Mesodermal cell (in vitro differentiated cells): ENCODE measurements around the gene CHI3L2.

Experiments
- H3K27ac ChIP-seq: 2 replicates; pipeline ENCODE4 v1.7.0; 2013; ENCODE audit warnings: mild to moderate bottlenecking, low read depth, low read length, moderate library complexity; ENCODE audit not compliant: severe bottlenecking
- H3K36me3 ChIP-seq: 2 replicates; pipeline ENCODE4 v1.7.1; 2013; ENCODE audit warnings: mild to moderate bottlenecking, low read length, moderate library complexity; ENCODE audit not compliant: control insufficient read depth, insufficient read depth
- H3K4me1 ChIP-seq: one replicate; pipeline ENCODE4 v1.7.1; 2013; ENCODE audit warnings: mild to moderate bottlenecking, low read length; ENCODE audit not compliant: insufficient read depth, control insufficient read depth, poor library complexity, severe bottlenecking
- H3K4me3 ChIP-seq: 2 replicates; pipeline ENCODE4 v1.7.0; 2013; ENCODE audit warnings: low read length, control low read depth, mild to moderate bottlenecking; ENCODE audit not compliant: insufficient read depth, poor library complexity, severe bottlenecking; ENCODE audit errors: extremely low read depth
- H3K9me3 ChIP-seq: 2 replicates; pipeline ENCODE4 v1.7.1; 2013; ENCODE audit warnings: mild to moderate bottlenecking, low read length, moderate library complexity; ENCODE audit not compliant: control insufficient read depth
- WGBS, 2 experiments: methylation state at CpG; one replicate each; pipeline ENCODE4 v1.1.5; 2013; ENCODE audit warnings: missing lambda C conversion rate in 2 of 2; ENCODE audit not compliant: insufficient coverage in 2 of 2; 5-methylcytosine and 5-hydroxymethylcytosine counted together

CHI3L2 gene

GRCh38 chr1:111202707-111203623 lies 24.5 kb upstream of the CHI3L2 start:
- H3K9me3 ChIP-seq, result no peaks in the 10 kb centered on the region
- H3K36me3 ChIP-seq, result no peaks in the 10 kb centered on the region
- H3K4me3 ChIP-seq, result no peak overlapping the region
- peaks cover 5% of the 10 kb centered on the region for H3K4me1 ChIP-seq
- no peak overlapping the region for H3K27ac ChIP-seq
- WGBS, 2 experiments, result 90 to 100% methylated on average over 1 to 3 of the region's 4 CpGs

- H3K4me1 ChIP-seq, result peaks cover 5% of the 10 kb centered on the region
- 96 to 97% methylated on average over 17 to 36 of the region's 41 CpGs for WGBS, 2 experiments
- no peak overlapping the region for H3K27ac ChIP-seq
- no peaks in the 10 kb centered on the region for H3K9me3 ChIP-seq
- H3K4me3 ChIP-seq, result no peak overlapping the region
- H3K36me3 ChIP-seq, result no peaks in the 10 kb centered on the region
Measured at GRCh38 chr1:111203681-111204200, 23.8 kb upstream of the CHI3L2 start.

DNA sequence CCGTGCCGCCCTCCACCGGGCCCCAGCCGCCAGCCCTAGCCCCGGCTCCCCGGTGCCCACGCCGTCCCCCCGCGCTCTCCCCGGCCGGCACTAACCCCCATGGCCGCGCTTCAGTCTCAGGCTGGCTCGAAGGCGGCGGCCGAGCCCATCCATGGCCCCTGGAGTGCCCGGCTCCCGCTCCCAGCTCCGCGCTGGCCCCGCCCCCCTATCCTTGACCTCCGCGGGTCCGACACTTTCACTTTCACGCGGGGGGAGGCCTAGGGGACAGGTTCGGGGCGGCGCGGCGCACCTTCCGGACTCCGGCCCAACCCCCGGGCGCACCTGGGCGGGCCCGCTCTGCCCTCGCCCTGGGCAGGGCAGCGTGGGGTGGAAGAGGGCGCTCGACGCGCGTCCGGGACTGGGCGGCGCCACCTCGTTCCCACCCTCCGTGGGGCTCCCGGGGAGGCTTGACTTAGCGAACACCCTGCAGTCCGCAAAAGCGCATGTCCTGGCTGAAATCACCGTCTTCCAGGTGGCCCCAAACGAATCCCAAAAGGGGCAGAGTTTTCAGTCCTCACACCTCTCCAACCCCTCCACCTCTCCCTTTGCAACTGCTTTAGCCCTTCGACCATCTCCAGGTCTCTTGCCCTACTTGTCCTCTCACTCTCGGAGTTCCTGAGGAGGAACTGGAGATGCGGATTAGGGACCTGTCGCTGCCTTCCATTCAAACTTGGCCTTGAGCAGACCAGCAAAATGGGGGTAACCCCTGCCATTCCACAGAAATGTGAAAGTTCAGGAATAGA lies 23.1 kb upstream of the CHI3L2 start:
- H3K27ac ChIP-seq, result no peak overlapping the region
- H3K4me3 ChIP-seq, result no peak overlapping the region
- no peaks in the 10 kb centered on the region for H3K36me3 ChIP-seq
- WGBS, 2 experiments, result 95 to 98% methylated on average over 47 to 61 of the region's 61 CpGs
- no peaks in the 10 kb centered on the region for H3K9me3 ChIP-seq
- peaks cover 5% of the 10 kb centered on the region for H3K4me1 ChIP-seq

DNA sequence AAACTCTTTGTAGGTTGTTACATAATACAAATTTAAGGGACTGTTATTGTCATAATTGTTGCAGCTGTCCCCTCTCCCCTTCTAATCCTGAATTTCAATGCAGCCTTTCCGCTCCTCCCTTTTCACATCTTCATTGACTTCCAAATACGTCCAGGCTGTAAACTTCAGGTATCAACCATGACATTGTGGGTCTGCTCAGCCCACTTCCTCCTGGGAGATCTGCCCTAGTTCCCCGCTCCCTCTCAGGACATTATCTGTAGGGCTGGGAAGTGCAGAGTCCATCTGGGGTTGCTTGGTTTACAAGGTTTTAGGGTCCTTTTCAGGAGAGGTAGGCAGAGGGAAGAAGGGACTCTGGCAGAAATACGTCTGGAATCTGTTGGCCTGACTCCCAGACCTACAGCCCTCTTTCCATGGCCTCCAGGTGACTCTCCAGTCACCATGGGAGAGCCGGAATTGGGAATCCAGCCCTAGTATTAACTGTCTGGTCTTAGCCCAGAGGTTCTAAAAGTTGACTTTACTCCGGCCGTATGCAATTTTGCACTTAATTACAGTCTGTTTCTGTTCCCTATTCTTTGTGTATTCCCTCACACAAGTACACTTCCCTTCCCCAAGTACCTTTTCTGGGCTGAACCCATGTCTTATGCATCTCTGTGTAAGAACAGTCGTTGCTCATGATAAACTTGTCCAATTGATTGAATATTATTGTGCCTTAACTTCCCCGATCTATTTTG lies 22.4 kb upstream of the CHI3L2 start:
- Histone ChIP-seq H3K27ac (no peak overlapping the region), H3K4me1 (peaks cover 5% of the 10 kb centered on the region), H3K4me3 (no peak overlapping the region), H3K9me3 (no peaks in the 10 kb centered on the region), H3K36me3 (no peaks in the 10 kb centered on the region)
- WGBS, 2 experiments, result 82 to 92% methylated on average over 7 to 8 of the region's 9 CpGs

- Histone ChIP-seq H3K9me3 (no peaks in the 10 kb centered on the region), H3K27ac (no peak overlapping the region), H3K4me1 (peaks cover 5% of the 10 kb centered on the region), H3K36me3 (no peaks in the 10 kb centered on the region), H3K4me3 (no peak overlapping the region)
- no CpG with 5 or more reads among the region's 2 CpGs for WGBS, 2 experiments
Measured at GRCh38 chr1:111205714-111206050, 21.8 kb upstream of the CHI3L2 start.

- WGBS, 2 experiments, result 83% methylated on average over 1 of the region's 1 CpG; no CpG with 5 or more reads in 1 of the 2 experiments
- Histone ChIP-seq H3K27ac (no peak overlapping the region), H3K9me3 (no peaks in the 10 kb centered on the region), H3K4me1 (peaks cover 9% of the 10 kb centered on the region), H3K36me3 (no peaks in the 10 kb centered on the region), H3K4me3 (no peak overlapping the region)
Measured at GRCh38 chr1:111208921-111209320, 18.6 kb upstream of the CHI3L2 start.

GRCh38 chr1:111209622-111210021 lies 17.9 kb upstream of the CHI3L2 start:
- WGBS, 2 experiments, result 33 to 83% methylated on average over 1 to 3 of the region's 4 CpGs
- Histone ChIP-seq H3K36me3 (no peaks in the 10 kb centered on the region), H3K4me3 (no peak overlapping the region), H3K9me3 (no peaks in the 10 kb centered on the region), H3K27ac (no peak overlapping the region), H3K4me1 (peaks cover 14% of the 10 kb centered on the region)

DNA sequence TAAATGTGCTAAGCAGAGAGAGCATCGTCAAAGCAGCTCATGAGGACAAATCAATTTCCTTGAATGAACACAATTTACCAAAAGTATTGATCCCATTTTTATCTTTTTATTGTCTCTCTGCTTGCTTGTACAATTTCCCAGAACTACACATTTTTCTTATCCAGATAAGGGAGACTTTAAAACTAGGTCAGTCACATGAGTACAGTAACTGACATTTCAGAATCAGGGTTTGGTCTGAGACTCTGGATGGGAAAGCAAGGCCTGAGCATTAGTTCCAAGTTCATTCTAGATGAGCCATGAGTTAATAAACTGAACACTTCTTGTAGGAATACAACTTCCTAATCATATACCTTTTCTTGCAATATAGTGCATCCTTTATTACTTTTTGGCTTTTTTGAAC lies 15.6 kb upstream of the CHI3L2 start:
- WGBS, 2 experiments, result 100% methylated on average over 1 of the region's 1 CpG
- no peaks in the 10 kb centered on the region for H3K9me3 ChIP-seq

GRCh38 chr1:111212634-111213335 lies 14.7 kb upstream of the CHI3L2 start:
- H3K4me3 ChIP-seq, result no peak overlapping the region
- 88 to 96% methylated on average over 2 to 3 of the region's 5 CpGs for WGBS, 2 experiments
- no peak overlapping the region for H3K27ac ChIP-seq
- H3K36me3 ChIP-seq, result no peaks in the 10 kb centered on the region
- H3K4me1 ChIP-seq, result peaks cover 23% of the 10 kb centered on the region
- no peaks in the 10 kb centered on the region for H3K9me3 ChIP-seq

More for the DNA sequence above, 15.6 kb upstream of the CHI3L2 start:
- H3K36me3 ChIP-seq, result no peaks in the 10 kb centered on the region
- no peak overlapping the region for H3K27ac ChIP-seq
- H3K4me3 ChIP-seq, result no peak overlapping the region
- peaks cover 23% of the 10 kb centered on the region for H3K4me1 ChIP-seq

- H3K4me3 ChIP-seq, result no peak overlapping the region
- H3K27ac ChIP-seq, result no peak overlapping the region
- no peaks in the 10 kb centered on the region for H3K9me3 ChIP-seq
- H3K4me1 ChIP-seq, result peaks cover 23% of the 10 kb centered on the region
- WGBS, 2 experiments, result 96% methylated on average over 4 of the region's 6 CpGs
- no peaks in the 10 kb centered on the region for H3K36me3 ChIP-seq
Measured at GRCh38 chr1:111213412-111213811, 14.1 kb upstream of the CHI3L2 start.
